AG04450 (cell line): ENCODE results near the gene CAP2. TPM values are rescaled to one million over a fixed set of nuclear protein-coding genes. Genes with fewer than 3 reads are reported as not detected.
"Not testable (repeated sequence)": the region's sequence is repeated elsewhere in the genome, so short reads cannot be mapped to it uniquely, and the experiment has no call there.

Experiments used
- CTCF ChIA-PET: fragments of 300-600, 350-600 bp; formaldehyde crosslinking; extraction: SDS; loops from one replicate; lab custom pipeline; 2022; ENCODE audit warnings: antibody characterized with exemption, inconsistent platforms; lab: Charles Lee
- POLR2A ChIA-PET: fragments of 350-600 bp; formaldehyde crosslinking; extraction: SDS; loops from one replicate; lab custom pipeline; 2021; ENCODE audit warnings: antibody characterized with exemption, inconsistent platforms; lab: Yijun Ruan, JAX
- DNase-seq: peaks from one replicate; pipeline ENCODE4 v3.0.0-alpha.2; 2011; ENCODE audit warnings: low read depth, low spot score
- H3K27ac ChIP-seq: one replicate; pipeline ENCODE4 v1.5.1; 2012; ENCODE audit warnings: low read depth, low read length, control low read depth
- H3K27me3 ChIP-seq: one replicate; pipeline ENCODE4 v1.6.0; 2012; ENCODE audit warnings: low read length; ENCODE audit not compliant: control insufficient read depth, insufficient read depth
- H3K4me3 ChIP-seq: 2 replicates; pipeline ENCODE4 v1.5.1; 2011; ENCODE audit warnings: mild to moderate bottlenecking, low read depth, low read length, control low read depth
- H3K9me3 ChIP-seq: 2 replicates; pipeline ENCODE4 v1.5.1; 2012; ENCODE audit warnings: low read length; ENCODE audit not compliant: control insufficient read depth, insufficient read depth
- polyA plus RNA-seq: library from polyadenylated mRNA; depleted of rRNA; stranded (reverse); fragments of >200 nt; gene quantifications from 2 replicates; pipeline ENCODE4 v1.2.3, GENCODE V29; 2011
- TF ChIP-seq, protein P1 (sequence below): IDR thresholded peaks from 2 replicates; pipeline ENCODE4 v1.5.1; 2011; ENCODE audit warnings: low read depth, low read length, control low read depth, inconsistent platforms

CAP2 gene
- polyA plus RNA-seq, 1 experiment: 74.4 TPM

DNA sequence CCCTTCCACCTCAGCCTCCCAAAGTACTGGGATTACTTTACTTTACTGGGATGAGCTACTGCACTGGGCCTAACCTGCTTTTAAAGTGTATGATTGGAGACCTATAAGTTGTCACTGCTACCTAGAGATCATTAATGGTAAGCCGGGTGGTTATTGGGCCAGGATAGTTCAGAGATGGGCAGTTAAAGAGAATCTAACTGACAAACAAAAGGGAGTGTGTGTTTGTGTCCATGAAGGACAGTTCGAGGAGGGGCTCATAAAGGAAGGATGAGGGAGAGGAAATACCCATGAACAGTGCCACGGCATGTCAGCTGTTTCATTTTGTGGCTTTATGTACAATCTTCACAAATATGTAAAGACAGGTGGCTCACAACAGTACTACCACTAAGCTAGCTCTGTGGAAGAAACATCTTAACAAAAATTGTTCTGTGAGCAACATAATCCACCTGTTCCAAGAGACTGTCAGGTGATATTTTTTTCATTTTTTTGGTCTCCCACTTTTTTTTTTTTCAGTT lies 137.0 kb downstream of the CAP2 start:
- CTCF ChIA-PET: interaction anchor here (0.7 to 1.5 kb wide), 2 partner anchors 25 to 54 kb away, joined by 3 read pairs; no protein-coding TSS in a partner anchor

DNA sequence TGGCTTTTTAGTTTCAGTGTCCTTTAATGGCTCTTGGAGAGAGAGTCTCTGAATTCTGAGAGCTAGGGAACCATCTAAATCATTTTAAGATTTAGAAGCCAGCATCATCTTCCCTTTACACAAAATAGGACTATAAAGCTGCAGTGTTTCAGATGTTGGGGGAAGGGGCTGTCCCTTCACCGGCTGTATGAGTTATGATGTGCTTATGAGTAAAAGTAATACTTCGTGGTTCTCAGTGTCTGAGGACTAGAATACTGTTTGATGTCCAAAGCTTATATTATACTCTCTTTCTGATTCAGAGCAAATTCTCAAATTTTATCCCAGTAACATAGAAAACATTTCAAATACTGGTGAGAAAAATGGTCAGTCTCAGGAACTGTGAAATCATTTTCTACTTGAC lies 143.2 kb downstream of the CAP2 start:
- H3K27ac ChIP-seq: no peak overlapping the region
- no peaks in the 10 kb centered on the region for H3K9me3 ChIP-seq
- POLR2A ChIA-PET: no interaction called here
- TF ChIP-seq, protein P1, sequence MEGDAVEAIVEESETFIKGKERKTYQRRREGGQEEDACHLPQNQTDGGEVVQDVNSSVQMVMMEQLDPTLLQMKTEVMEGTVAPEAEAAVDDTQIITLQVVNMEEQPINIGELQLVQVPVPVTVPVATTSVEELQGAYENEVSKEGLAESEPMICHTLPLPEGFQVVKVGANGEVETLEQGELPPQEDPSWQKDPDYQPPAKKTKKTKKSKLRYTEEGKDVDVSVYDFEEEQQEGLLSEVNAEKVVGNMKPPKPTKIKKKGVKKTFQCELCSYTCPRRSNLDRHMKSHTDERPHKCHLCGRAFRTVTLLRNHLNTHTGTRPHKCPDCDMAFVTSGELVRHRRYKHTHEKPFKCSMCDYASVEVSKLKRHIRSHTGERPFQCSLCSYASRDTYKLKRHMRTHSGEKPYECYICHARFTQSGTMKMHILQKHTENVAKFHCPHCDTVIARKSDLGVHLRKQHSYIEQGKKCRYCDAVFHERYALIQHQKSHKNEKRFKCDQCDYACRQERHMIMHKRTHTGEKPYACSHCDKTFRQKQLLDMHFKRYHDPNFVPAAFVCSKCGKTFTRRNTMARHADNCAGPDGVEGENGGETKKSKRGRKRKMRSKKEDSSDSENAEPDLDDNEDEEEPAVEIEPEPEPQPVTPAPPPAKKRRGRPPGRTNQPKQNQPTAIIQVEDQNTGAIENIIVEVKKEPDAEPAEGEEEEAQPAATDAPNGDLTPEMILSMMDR: no peak
- CTCF ChIA-PET: no interaction called here
- H3K4me3 ChIP-seq: no peak overlapping the region
- no peak for DNase-seq
- no peaks in the 10 kb centered on the region for H3K27me3 ChIP-seq

More for the DNA sequence above, 137.0 kb downstream of the CAP2 start:
- Histone ChIP-seq H3K27ac (no peak overlapping the region), H3K9me3 (no peaks in the 10 kb centered on the region; the same call in 1 of the 2 replicates), H3K27me3 (no peaks in the 10 kb centered on the region), H3K4me3 (no peak overlapping the region)
- no peak for DNase-seq
- POLR2A ChIA-PET: no interaction called here
- TF ChIP-seq, protein P1: no peak

DNA sequence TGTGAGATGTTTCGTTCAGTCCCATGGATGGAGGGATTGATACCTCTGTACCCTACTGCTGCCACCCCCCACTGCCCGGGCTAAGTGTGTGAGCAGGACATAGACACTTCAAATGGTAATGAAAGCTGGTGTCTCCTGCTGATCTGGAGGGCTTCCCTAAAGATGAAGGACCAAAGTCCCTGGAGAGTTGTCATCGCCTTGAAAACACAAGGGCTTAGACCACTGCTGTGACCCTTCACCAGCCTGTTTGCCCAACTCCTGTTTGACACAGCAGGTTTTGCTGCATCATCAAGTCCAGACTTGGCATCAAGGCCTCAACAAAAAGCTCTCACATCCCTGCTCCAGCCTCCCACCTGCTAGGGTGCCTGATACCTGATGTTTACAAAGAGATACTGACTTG lies 148.8 kb downstream of the CAP2 start:
- no peak overlapping the region for H3K27ac ChIP-seq
- no peak for DNase-seq
- TF ChIP-seq, protein P1: no peak
- no peak overlapping the region for H3K4me3 ChIP-seq
- CTCF ChIA-PET: interaction anchor here (1.2 kb wide), 1 partner anchor 386 kb away, joined by 3 read pairs; no protein-coding TSS in a partner anchor
- POLR2A ChIA-PET: no interaction called here
- no peaks in the 10 kb centered on the region for H3K9me3 ChIP-seq
- no peaks in the 10 kb centered on the region for H3K27me3 ChIP-seq

DNA sequence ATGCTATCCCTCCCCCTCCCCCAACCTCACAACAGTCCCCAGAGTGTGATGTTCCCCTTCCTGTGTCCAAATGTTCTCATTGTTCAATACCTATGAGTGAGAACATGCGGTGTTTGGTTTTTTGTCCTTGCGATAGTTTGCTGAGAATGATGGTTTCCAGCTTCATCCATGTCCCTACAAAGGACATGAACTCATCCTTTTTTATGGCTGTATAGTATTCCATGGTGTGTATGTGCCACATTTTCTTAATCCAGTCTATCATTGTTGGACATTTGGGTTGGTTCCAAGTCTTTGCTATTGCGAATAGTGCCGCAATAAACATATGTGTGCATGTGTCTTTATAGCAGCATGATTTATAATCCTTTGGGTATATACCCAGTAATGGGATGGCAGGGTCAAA lies 152.3 kb downstream of the CAP2 start:
- POLR2A ChIA-PET, CTCF ChIA-PET, DNase-seq, H3K27ac ChIP-seq, H3K9me3 ChIP-seq, H3K27me3 ChIP-seq, H3K4me3 ChIP-seq: not testable (repeated sequence)

DNA sequence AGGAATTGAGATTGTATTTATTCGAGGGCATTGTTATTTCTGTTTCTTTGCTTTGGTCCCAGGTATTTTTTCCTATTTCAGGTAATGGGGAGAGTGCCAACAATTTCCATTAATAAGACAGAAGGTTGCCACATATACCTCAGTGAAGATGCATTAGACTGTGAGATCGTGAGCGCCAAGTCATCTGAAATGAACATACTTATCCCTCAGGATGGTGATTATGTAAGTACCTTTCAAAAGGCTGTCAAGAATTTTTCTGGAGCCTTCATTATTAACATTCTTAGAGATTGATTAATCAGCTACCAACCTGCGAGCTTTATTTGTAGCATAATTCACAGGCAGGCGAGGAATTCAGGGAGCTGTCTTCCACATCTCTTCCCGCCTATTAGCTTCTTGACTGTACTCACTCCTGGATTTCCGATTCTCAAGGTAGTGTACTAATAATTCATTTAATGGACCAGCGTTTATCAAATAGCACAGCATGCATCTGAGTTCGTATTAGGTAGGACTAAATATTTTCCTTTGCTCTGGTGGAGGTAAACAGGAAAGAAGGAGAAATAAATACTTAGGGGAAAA lies 158.1 kb downstream of the CAP2 start:
- ChIA-PET POLR2A (interaction anchor here (0.5 kb wide), 2 partner anchors 165 to 270 kb away, joined by 3 to 4 read pairs; no protein-coding TSS in a partner anchor), CTCF (interaction anchor here (0.5 kb wide), 1 partner anchor 276 kb away, joined by 3 read pairs; no protein-coding TSS in a partner anchor)
- H3K4me3 ChIP-seq: no peak overlapping the region
- no peak for DNase-seq
- H3K9me3 ChIP-seq: no peaks in the 10 kb centered on the region
- TF ChIP-seq, protein P1: no peak
- H3K27me3 ChIP-seq: no peaks in the 10 kb centered on the region
- H3K27ac ChIP-seq: no peak overlapping the region
